Neural progenitor cell (in vitro differentiated cells): Measurements from ENCODE around the gene SLC6A18. TPM values are rescaled to one million over a fixed set of nuclear protein-coding genes. Genes with fewer than 3 reads are reported as not detected.

Experiments used
- DNase-seq: peaks from one replicate; pipeline ENCODE4 v3.0.0-alpha.2; 2016; ENCODE audit warnings: low spot score
- H2AFZ ChIP-seq: fragments of 200-600 bp; sonication (generic); replicated peaks from 2 replicates; pipeline ENCODE4 v1.6.1; 2016; ENCODE audit warnings: antibody characterized with exemption
- H3F3A ChIP-seq: fragments of 200-600 bp; sonication (generic); 2 replicates; pipeline ENCODE4 v1.6.1; 2016; ENCODE audit warnings: antibody characterized with exemption, low read depth
- H3K27ac ChIP-seq: fragments of 200-600 bp; sonication (generic); 2 replicates; pipeline ENCODE4 v1.5.1; 2016; ENCODE audit warnings: mild to moderate bottlenecking
- H3K27me3 ChIP-seq: fragments of 200-600 bp; sonication (generic); 2 replicates; pipeline ENCODE4 v1.6.1; 2016; ENCODE audit warnings: mild to moderate bottlenecking, moderate library complexity
- H3K36me3 ChIP-seq: fragments of 200-600 bp; sonication (generic); 2 replicates; pipeline ENCODE4 v1.5.1; 2016
- H3K4me1 ChIP-seq: fragments of 200-600 bp; sonication (generic); 2 replicates; pipeline ENCODE4 v1.6.1; 2016; ENCODE audit warnings: mixed run types
- H3K4me2 ChIP-seq: fragments of 200-600 bp; sonication (generic); 2 replicates; pipeline ENCODE4 v1.6.1; 2016
- H3K4me3 ChIP-seq: fragments of 200-600 bp; sonication (generic); 2 replicates; pipeline ENCODE4 v1.5.1; 2016
- H3K79me2 ChIP-seq: fragments of 200-600 bp; sonication (generic); 2 replicates; pipeline ENCODE4 v1.6.1; 2016; ENCODE audit warnings: low read depth
- H3K9ac ChIP-seq: fragments of 200-600 bp; sonication (generic); 2 replicates; pipeline ENCODE4 v1.6.1; 2016
- H3K9me3 ChIP-seq: fragments of 200-600 bp; sonication (generic); 2 replicates; pipeline ENCODE4 v1.5.1; 2016; ENCODE audit warnings: low read depth
- H4K20me1 ChIP-seq: fragments of 200-600 bp; sonication (generic); 2 replicates; pipeline ENCODE4 v1.6.1; 2016; ENCODE audit warnings: low read depth
- H3K27ac Mint-ChIP-seq: 3 replicates; pipeline ENCODE4 v1.8.0; 2021; ENCODE audit warnings: mixed read lengths
- H3K27me3 Mint-ChIP-seq: 2 replicates; pipeline ENCODE4 v1.8.0; 2022; ENCODE audit warnings: low read depth, mild to moderate bottlenecking, inconsistent platforms, moderate library complexity, mixed read lengths; ENCODE audit not compliant: insufficient read depth
- H3K36me3 Mint-ChIP-seq: 3 replicates; pipeline ENCODE4 v1.8.0; 2021; ENCODE audit warnings: mixed read lengths
- H3K4me1 Mint-ChIP-seq: 3 replicates; pipeline ENCODE4 v1.8.0; 2021; ENCODE audit warnings: mixed read lengths
- H3K4me3 Mint-ChIP-seq: 3 replicates; pipeline ENCODE4 v1.8.0; 2021; ENCODE audit warnings: mild to moderate bottlenecking, moderate library complexity, mixed read lengths
- H3K9me3 Mint-ChIP-seq: 3 replicates; pipeline ENCODE4 v1.8.0; 2020; ENCODE audit warnings: mixed read lengths
- EZH2 ChIP-seq: fragments of 200-600 bp; sonication (generic); IDR thresholded peaks from 2 replicates; pipeline ENCODE4 v1.6.1; 2017; ENCODE audit warnings: antibody characterized with exemption, mild to moderate bottlenecking, moderate library complexity
- EZH2phosphoT487 ChIP-seq: fragments of 200-600 bp; sonication (generic); IDR thresholded peaks from 2 replicates; pipeline ENCODE4 v1.6.1; 2017; ENCODE audit warnings: antibody characterized with exemption
- total RNA-seq: library from RNA; depleted of rRNA; stranded (reverse); fragments of >200 nt; gene quantifications from 2 replicates; pipeline ENCODE4 v1.2.3, GENCODE V29; 2015; ENCODE audit warnings: low replicate concordance
- TF ChIP-seq, protein P1 (sequence below): fragments of 200-600 bp; sonication (generic); IDR thresholded peaks from 2 replicates; pipeline ENCODE4 v1.5.1; 2017; ENCODE audit warnings: antibody characterized with exemption, mild to moderate bottlenecking

The SLC6A18 gene
- total RNA-seq, 1 donor from 2014 or later: not detected

DNA sequence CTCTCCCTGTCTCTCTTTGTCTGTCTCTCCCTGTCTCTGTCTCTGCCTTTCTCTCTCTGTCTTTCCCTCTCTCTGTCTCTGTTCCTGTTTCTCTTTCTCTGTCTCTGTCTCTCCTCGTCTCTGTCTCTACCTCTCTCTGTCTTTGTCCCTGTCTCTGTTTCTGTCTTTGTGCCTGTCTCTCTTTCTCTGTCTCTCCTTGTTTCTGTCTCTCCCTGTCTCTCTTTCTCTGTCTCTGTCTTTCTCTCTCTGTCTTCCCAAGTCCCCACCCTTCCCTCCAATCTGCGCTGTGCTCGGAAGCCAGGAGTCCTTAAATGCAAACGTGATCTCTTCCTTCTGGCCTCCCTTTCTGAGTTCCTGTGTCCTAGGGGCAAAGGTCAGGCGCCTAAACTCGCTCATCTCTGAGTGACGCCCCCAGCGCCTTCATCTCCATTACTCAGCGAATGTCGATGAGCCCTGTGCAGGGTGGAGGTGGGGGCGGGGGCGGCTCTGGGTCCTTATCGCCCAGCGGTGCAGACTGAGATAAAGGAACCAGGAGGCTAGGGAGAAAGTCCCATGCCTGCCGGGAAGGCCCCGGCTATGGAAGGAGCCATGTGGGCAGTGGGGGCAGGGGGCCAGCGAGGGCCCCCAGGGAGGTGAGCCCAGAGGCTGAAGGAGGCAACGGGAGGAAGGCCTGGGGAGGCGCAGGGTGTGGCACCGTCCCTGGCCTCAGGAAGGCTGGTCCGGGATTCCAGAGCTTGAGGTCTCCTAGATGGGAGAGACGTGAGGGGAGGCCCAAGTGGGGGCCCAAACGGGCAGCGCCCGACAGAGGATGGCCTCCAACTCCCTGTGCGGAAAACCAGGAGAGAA is 25.3 kb upstream of the SLC6A18 start:
- no peaks in the 10 kb centered on the region for H3K9me3 Mint-ChIP-seq
- TF ChIP-seq EZH2: no peak
- TF ChIP-seq EZH2phosphoT487: no peak
- TF ChIP-seq, protein P1, sequence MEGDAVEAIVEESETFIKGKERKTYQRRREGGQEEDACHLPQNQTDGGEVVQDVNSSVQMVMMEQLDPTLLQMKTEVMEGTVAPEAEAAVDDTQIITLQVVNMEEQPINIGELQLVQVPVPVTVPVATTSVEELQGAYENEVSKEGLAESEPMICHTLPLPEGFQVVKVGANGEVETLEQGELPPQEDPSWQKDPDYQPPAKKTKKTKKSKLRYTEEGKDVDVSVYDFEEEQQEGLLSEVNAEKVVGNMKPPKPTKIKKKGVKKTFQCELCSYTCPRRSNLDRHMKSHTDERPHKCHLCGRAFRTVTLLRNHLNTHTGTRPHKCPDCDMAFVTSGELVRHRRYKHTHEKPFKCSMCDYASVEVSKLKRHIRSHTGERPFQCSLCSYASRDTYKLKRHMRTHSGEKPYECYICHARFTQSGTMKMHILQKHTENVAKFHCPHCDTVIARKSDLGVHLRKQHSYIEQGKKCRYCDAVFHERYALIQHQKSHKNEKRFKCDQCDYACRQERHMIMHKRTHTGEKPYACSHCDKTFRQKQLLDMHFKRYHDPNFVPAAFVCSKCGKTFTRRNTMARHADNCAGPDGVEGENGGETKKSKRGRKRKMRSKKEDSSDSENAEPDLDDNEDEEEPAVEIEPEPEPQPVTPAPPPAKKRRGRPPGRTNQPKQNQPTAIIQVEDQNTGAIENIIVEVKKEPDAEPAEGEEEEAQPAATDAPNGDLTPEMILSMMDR: no peak
- H3K36me3 ChIP-seq: no peaks in the 10 kb centered on the region
- no peaks in the 10 kb centered on the region for H4K20me1 ChIP-seq
- H3K4me3 Mint-ChIP-seq: no peak overlapping the region
- H3K9me3 ChIP-seq: no peaks in the 10 kb centered on the region
- peaks cover 4% of the 10 kb centered on the region for H3K4me1 Mint-ChIP-seq
- H3K27me3 Mint-ChIP-seq: peaks cover 5% of the 10 kb centered on the region
- no peak overlapping the region for H3K27ac ChIP-seq
- peaks cover 15% of the 10 kb centered on the region for H3F3A ChIP-seq
- no peaks in the 10 kb centered on the region for H3K79me2 ChIP-seq
- H3K36me3 Mint-ChIP-seq: no peaks in the 10 kb centered on the region
- H3K27ac Mint-ChIP-seq: no peak overlapping the region
- DNase-seq: peak; percentile 71
- H3K9ac ChIP-seq: no peak overlapping the region
- H3K4me2 ChIP-seq: no peak overlapping the region
- H3K4me3 ChIP-seq: no peak overlapping the region
- peaks cover 13% of the 10 kb centered on the region for H3K4me1 ChIP-seq
- no peaks in the 10 kb centered on the region for H3K27me3 ChIP-seq
- no peak overlapping the region for H2AFZ ChIP-seq

DNA sequence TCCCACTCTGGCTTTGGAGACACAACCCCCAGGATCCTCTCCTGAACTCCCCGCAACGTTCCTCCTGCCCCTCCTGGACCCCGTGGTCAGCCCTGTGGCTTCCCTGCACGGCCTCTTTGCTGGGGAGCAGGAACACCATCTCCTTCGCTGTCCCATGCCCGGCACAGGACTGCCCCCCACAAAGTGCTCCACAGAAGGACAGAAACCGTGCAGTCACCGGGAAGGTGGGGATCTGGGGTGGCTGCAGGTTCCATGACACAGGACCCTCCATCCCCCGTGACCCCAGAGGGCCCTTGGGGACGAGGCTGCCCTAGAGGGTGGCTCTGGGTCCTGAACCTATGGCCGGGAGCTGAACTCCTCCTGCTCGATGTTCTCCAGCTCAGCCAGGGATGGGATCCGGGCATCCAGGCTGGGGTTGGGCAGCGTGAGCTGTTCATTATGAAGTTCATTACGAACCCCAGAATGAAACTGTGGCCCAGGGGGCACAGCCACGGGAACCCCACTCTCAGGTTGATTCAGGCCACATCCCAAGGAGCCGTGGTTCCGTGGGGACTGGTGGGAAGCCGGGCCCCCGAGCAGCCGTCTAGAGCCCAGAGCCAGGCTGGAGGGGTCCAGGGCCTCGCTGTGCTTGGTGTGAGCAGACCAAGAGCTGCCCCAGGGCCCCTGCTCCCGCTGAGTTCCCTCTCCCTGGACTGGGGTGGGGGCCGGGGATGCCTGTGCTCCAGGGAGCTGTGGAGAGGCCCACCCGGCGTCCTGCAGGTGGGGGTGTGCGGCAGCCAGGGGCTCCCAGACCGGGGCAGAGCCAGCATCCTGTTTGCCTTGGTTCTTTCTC is 24.5 kb upstream of the SLC6A18 start:
- TF ChIP-seq, protein P1: no peak
- no peak for TF ChIP-seq EZH2phosphoT487
- TF ChIP-seq EZH2: no peak
- Histone ChIP-seq H3K9me3 (no peaks in the 10 kb centered on the region), H3K27ac (no peak overlapping the region), H3K4me3 (no peak overlapping the region), H3K4me2 (no peak overlapping the region), H3K27me3 (no peaks in the 10 kb centered on the region), H3K4me1 (peaks cover 20% of the 10 kb centered on the region), H3K36me3 (no peaks in the 10 kb centered on the region), H3K79me2 (no peaks in the 10 kb centered on the region), H2AFZ (no peak overlapping the region), H3F3A (peaks cover 15% of the 10 kb centered on the region), H3K9ac (no peak overlapping the region), H4K20me1 (no peaks in the 10 kb centered on the region)
- H3K9me3 Mint-ChIP-seq: no peaks in the 10 kb centered on the region
- H3K27ac Mint-ChIP-seq: no peak overlapping the region
- no peak overlapping the region for H3K4me3 Mint-ChIP-seq
- H3K4me1 Mint-ChIP-seq: peaks cover 11% of the 10 kb centered on the region
- H3K36me3 Mint-ChIP-seq: no peaks in the 10 kb centered on the region
- H3K27me3 Mint-ChIP-seq: peaks cover 9% of the 10 kb centered on the region
- no peak for DNase-seq

DNA sequence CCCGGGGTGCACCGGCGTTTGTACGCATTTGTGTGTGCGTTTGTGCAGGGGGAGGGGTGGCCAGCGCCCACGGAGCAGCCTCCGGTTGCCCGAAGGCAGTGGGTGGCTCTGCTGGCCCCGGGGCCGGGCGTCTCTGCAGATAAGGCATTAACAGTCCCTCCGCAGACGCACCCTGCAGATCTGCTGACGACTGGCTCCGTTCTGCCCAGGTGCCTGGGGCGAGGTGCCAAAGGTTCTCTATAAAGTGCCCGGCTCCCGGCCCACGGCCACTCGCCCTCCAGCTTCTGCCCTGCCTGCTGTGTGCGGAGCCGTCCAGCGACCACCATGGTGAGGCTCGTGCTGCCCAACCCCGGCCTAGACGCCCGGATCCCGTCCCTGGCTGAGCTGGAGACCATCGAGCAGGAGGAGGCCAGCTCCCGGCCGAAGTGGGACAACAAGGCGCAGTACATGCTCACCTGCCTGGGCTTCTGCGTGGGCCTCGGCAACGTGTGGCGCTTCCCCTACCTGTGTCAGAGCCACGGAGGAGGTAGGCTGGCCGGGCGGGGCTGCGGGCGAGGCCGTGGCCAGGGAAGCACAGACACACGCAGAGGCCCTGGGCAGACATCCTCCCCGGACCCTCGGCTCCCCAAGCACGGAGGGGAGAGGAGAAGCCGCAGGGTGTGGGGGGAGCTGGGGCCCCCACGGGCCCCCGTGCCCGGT is 23.7 kb upstream of the SLC6A18 start, which contains the start of gene SLC6A19:
Gene SLC6A19 (plus strand): TSS at position 269 of the 699 bp plus-strand sequence. CDS start 56 bp downstream, at position 325.
- Histone ChIP-seq H2AFZ (no peak within 1 kb of the TSS), H3K36me3 (no peaks in the 10 kb centered on the region), H3K79me2 (no peaks in the 10 kb centered on the region), H3K4me2 (no peak within 1 kb of the TSS), H3K4me3 (no peak within 1 kb of the TSS), H3K9ac (no peak within 1 kb of the TSS), H3K27ac (no peak within 1 kb of the TSS), H3K4me1 (peaks cover 20% of the 10 kb centered on the region), H3K27me3 (no peaks in the 10 kb centered on the region), H3K9me3 (no peaks in the 10 kb centered on the region), H3F3A (peaks cover 15% of the 10 kb centered on the region), H4K20me1 (no peaks in the 10 kb centered on the region)
- DNase-seq: no peak
- no peaks in the 10 kb centered on the region for H3K36me3 Mint-ChIP-seq
- TF ChIP-seq, protein P1: no peak
- TF ChIP-seq EZH2: no peak
- no peak for TF ChIP-seq EZH2phosphoT487
- peaks cover 11% of the 10 kb centered on the region for H3K27me3 Mint-ChIP-seq
- no peak within 1 kb of the TSS for H3K4me3 Mint-ChIP-seq
- no peak within 1 kb of the TSS for H3K27ac Mint-ChIP-seq
- no peaks in the 10 kb centered on the region for H3K9me3 Mint-ChIP-seq
- peaks cover 11% of the 10 kb centered on the region for H3K4me1 Mint-ChIP-seq
